ENCODE data around the gene KCNC1.

The KCNC1 gene

GRCh38 chr11:17707830-17708229 is 26.8 kb upstream of the KCNC1 start:
- DNase-seq = no peak
- H3K27me3 ChIP-seq = no peaks in the 10 kb centered on the region
- no peak for TF ChIP-seq CTCF (IDR thresholded peaks at IDR 0.05; ENCODE audit: low read depth, low read length)
- no peaks in the 10 kb centered on the region for H3K36me3 ChIP-seq
- no peaks in the 10 kb centered on the region for H3K9me3 ChIP-seq
- H3K4me1 ChIP-seq = no peaks in the 10 kb centered on the region
- no peak overlapping the region for H3K4me3 ChIP-seq (ENCODE audit: low read depth, low read length)

GRCh38 chr11:17711836-17712235 is 22.7 kb upstream of the KCNC1 start:
- no peaks in the 10 kb centered on the region for H3K27me3 ChIP-seq
- TF ChIP-seq CTCF (IDR thresholded peaks at IDR 0.05; ENCODE audit: low read depth, low read length) = no peak
- no peaks in the 10 kb centered on the region for H3K9me3 ChIP-seq
- H3K4me3 ChIP-seq (ENCODE audit: low read depth, low read length) = no peak overlapping the region
- no peaks in the 10 kb centered on the region for H3K4me1 ChIP-seq
- DNase-seq = no peak
- H3K36me3 ChIP-seq = no peaks in the 10 kb centered on the region

- H3K27me3 ChIP-seq = peaks cover 10% of the 10 kb centered on the region
- no peak for DNase-seq
- no peaks in the 10 kb centered on the region for H3K36me3 ChIP-seq
- no peak overlapping the region for H3K4me3 ChIP-seq (ENCODE audit: low read depth, low read length)
- no peak for TF ChIP-seq CTCF (IDR thresholded peaks at IDR 0.05; ENCODE audit: low read depth, low read length)
- H3K4me1 ChIP-seq = no peaks in the 10 kb centered on the region
- no peaks in the 10 kb centered on the region for H3K9me3 ChIP-seq
Measured at GRCh38 chr11:17713851-17714250, 20.7 kb upstream of the KCNC1 start.

GRCh38 chr11:17714356-17714854 is 20.2 kb upstream of the KCNC1 start:
- H3K9me3 ChIP-seq = no peaks in the 10 kb centered on the region
- TF ChIP-seq CTCF (IDR thresholded peaks at IDR 0.05; ENCODE audit: low read depth, low read length) = no peak
- DNase-seq = no peak
- H3K4me1 ChIP-seq = no peaks in the 10 kb centered on the region
- H3K27me3 ChIP-seq = peaks cover 13% of the 10 kb centered on the region
- H3K4me3 ChIP-seq (ENCODE audit: low read depth, low read length) = no peak overlapping the region
- H3K36me3 ChIP-seq = no peaks in the 10 kb centered on the region

- TF ChIP-seq CTCF (IDR thresholded peaks at IDR 0.05; ENCODE audit: low read depth, low read length) = no peak
- peaks cover 18% of the 10 kb centered on the region for H3K27me3 ChIP-seq
- H3K4me1 ChIP-seq = no peaks in the 10 kb centered on the region
- DNase-seq = no peak
- no peaks in the 10 kb centered on the region for H3K36me3 ChIP-seq
- no peaks in the 10 kb centered on the region for H3K9me3 ChIP-seq
- H3K4me3 ChIP-seq (ENCODE audit: low read depth, low read length) = no peak overlapping the region
Measured at GRCh38 chr11:17714870-17715269, 19.7 kb upstream of the KCNC1 start.

- H3K4me3 ChIP-seq (ENCODE audit: low read depth, low read length) = no peak overlapping the region
- no peaks in the 10 kb centered on the region for H3K36me3 ChIP-seq
- TF ChIP-seq CTCF (IDR thresholded peaks at IDR 0.05; ENCODE audit: low read depth, low read length) = no peak
- H3K9me3 ChIP-seq = no peaks in the 10 kb centered on the region
- H3K27me3 ChIP-seq = peaks cover 37% of the 10 kb centered on the region
- no peak for DNase-seq
- H3K4me1 ChIP-seq = no peaks in the 10 kb centered on the region
Measured at GRCh38 chr11:17716807-17717206, 17.8 kb upstream of the KCNC1 start.
